ENCODE data around the gene FBXW7. TPM values are rescaled to one million over a fixed set of nuclear protein-coding genes. Genes with fewer than 3 reads are reported as not detected.

The FBXW7 gene
- total and polyA plus RNA-seq, 2 of the 8 experiments (the other 6 are each of a cell fraction or from before 2014, with no cell fraction given) = 6.0 to 26.7 TPM

- CTCF ChIA-PET (ENCODE audit: partially characterized antibody) = interaction anchor here (1.5 kb wide), 1 partner anchor 366 kb away, joined by 3 read pairs; no protein-coding TSS in a partner anchor
- H3K14ac ChIP-seq (ENCODE audit: insufficient read length) = no peak overlapping the region
- H3K79me1 ChIP-seq (ENCODE audit: low read depth, low read length) = no peaks in the 10 kb centered on the region
- no peak overlapping the region for H4K8ac ChIP-seq (ENCODE audit: extremely low read depth, insufficient read depth, low read length)
- H4K91ac ChIP-seq (replicated peaks; ENCODE audit: insufficient read length, low read length) = no peak overlapping the region
- no peak overlapping the region for H3K23ac ChIP-seq (ENCODE audit: insufficient read length)
- H3K23me2 ChIP-seq (ENCODE audit: low read depth, low read length) = no peaks in the 10 kb centered on the region
- H2AK5ac ChIP-seq (ENCODE audit: low read depth, low read length) = no peak overlapping the region
- no peak overlapping the region for H2AFZ ChIP-seq (ENCODE audit: low read length)
- H3K4ac ChIP-seq (replicated peaks; ENCODE audit: insufficient read length, low read depth, low read length) = no peak overlapping the region
- no peaks in the 10 kb centered on the region for H3K27me3 ChIP-seq (replicated peaks in 1 of 4; ENCODE audit: control insufficient read depth in 3 of 4, extremely low read depth in 1 of 4, insufficient read depth in 3 of 4, low read length in 3 of 4)
- H3K9me3 ChIP-seq (ENCODE audit: insufficient read depth in 2 of 2, low read depth in 1 of 2, low read length in 1 of 2) = no peaks in the 10 kb centered on the region
- no peak overlapping the region for H3K9ac ChIP-seq (replicated peaks in 1 of 4; ENCODE audit: extremely low read depth in 1 of 4, low read depth in 3 of 4, low read length in 3 of 4)
- no peak overlapping the region for H3K18ac ChIP-seq (ENCODE audit: extremely low read depth, low read length)
- H4K5ac ChIP-seq (ENCODE audit: insufficient read length, low read depth, low read length) = no peak overlapping the region
- no peaks in the 10 kb centered on the region for H4K20me1 ChIP-seq (replicated peaks in 1 of 2; ENCODE audit: control insufficient read depth in 1 of 2, insufficient read depth in 2 of 2, low read length in 2 of 2)
- 90% methylated on average over 1 of the region's 1 CpG; no CpG with 5 or more reads in 1 of the 2 experiments for WGBS, 2 experiments (ENCODE audit: extremely low coverage in 1 of 2, insufficient coverage in 1 of 2, insufficient read length in 1 of 2, insufficient replicate concordance in 2 of 2, low coverage in 1 of 2, low lambda C conversion rate in 2 of 2, missing lambda C conversion rate in 1 of 2)
- H2BK15ac ChIP-seq (ENCODE audit: low read length) = no peak overlapping the region
- H2BK12ac ChIP-seq (ENCODE audit: low read depth, low read length) = no peak overlapping the region
- TF ChIP-seq FOSL1 (IDR thresholded peaks at IDR 0.05; ENCODE audit: insufficient read depth, low read depth, low read length) (no peak), POLR2AphosphoS5 (IDR thresholded peaks at IDR 0.05; ENCODE audit: low read depth, low read length) (no peak), NRF1 (IDR thresholded peaks at IDR 0.05; ENCODE audit: low read depth, low read length) (no peak), PHF8 (conservative IDR thresholded peaks at IDR 0.05; ENCODE audit: low read depth, low read length) (no peak), KDM5A (IDR thresholded peaks at IDR 0.05; ENCODE audit: low read length) (no peak), SP1 (IDR thresholded peaks at IDR 0.05; ENCODE audit: low read depth, low read length) (no peak), KDM1A (IDR thresholded peaks at IDR 0.05; ENCODE audit: borderline replicate concordance, low read length) (no peak), RXRA (IDR thresholded peaks at IDR 0.05; ENCODE audit: insufficient read depth, low read depth, low read length) (no peak), BRCA1 (IDR thresholded peaks at IDR 0.05; ENCODE audit: low read depth, low read length) (no peak), CTBP2 (IDR thresholded peaks at IDR 0.05; ENCODE audit: borderline replicate concordance, insufficient read depth, insufficient read length, low read length) (no peak), POU5F1 (IDR thresholded peaks at IDR 0.05; ENCODE audit: low read depth, low read length) (no peak)
- no peaks in the 10 kb centered on the region; a peak in 1 of 4 replicates for H3K79me2 ChIP-seq (ENCODE audit: control insufficient read depth in 1 of 2, insufficient read depth in 2 of 2, low read length in 2 of 2)
- no peak overlapping the region for H2BK5ac ChIP-seq (ENCODE audit: low read depth, low read length)
- no peak overlapping the region for H3K4me3 ChIP-seq (ENCODE audit: extremely low read depth in 1 of 4, insufficient read depth in 2 of 4, low read depth in 3 of 4, low read length in 4 of 4)
- no peak overlapping the region for H3K56ac ChIP-seq (replicated peaks; ENCODE audit: insufficient read length, low read depth, low read length)
- H2BK120ac ChIP-seq (replicated peaks; ENCODE audit: low read depth, low read length) = no peak overlapping the region
- no peak for FAIRE-seq
- H3K36me3 ChIP-seq (ENCODE audit: control insufficient read depth in 2 of 4, insufficient read depth in 4 of 4, low read length in 3 of 4) = no peaks in the 10 kb centered on the region
- POLR2A ChIA-PET (ENCODE audit: partially characterized antibody) = no interaction called here
- H3K4me1 ChIP-seq (replicated peaks in 1 of 4; ENCODE audit: control insufficient read depth in 3 of 4, insufficient read depth in 4 of 4, low read length in 3 of 4) = no peaks in the 10 kb centered on the region
- DNase-seq (ENCODE audit: low read depth in 1 of 2, low spot score in 2 of 2) = no peak
- no peak overlapping the region for H2BK20ac ChIP-seq (ENCODE audit: low read length)
- no peak overlapping the region for H3K4me2 ChIP-seq (ENCODE audit: insufficient read depth in 1 of 2, low read depth in 2 of 2, low read length in 2 of 2)
- no peak overlapping the region for H3K27ac ChIP-seq (ENCODE audit: low read depth, low read length)
Measured at GRCh38 chr4:152390216-152390615, 145.7 kb downstream of the FBXW7 start.
